B cell (primary cell): ENCODE data around the gene SCMH1. TPM values are rescaled to one million over a fixed set of nuclear protein-coding genes. Genes with fewer than 3 reads are reported as not detected.

Experiments
- ATAC-seq: fragments of 200-7000 bp; cut with Tn5 transposase; one replicate; pipeline ENCODE4 v1.10.0; 2021; ENCODE audit warnings: low read depth, mild to moderate bottlenecking, moderate number of reproducible peaks, moderate library complexity
- CTCF ChIA-PET: fragments of 350-600 bp; sonication (Branson Sonifier 250); formaldehyde crosslinking; loops from one replicate; lab custom pipeline; 2021; ENCODE audit warnings: antibody characterized with exemption, inconsistent platforms; lab: Charles Lee
- POLR2A ChIA-PET: fragments of 350-600 bp; sonication (Branson Sonifier 250); formaldehyde crosslinking; loops from one replicate; lab custom pipeline; 2021; ENCODE audit warnings: antibody characterized with exemption; lab: Charles Lee
- DNase-seq: peaks from one replicate; pipeline ENCODE4 v3.0.0; 2013
- H2AFZ ChIP-seq: 2 replicates; pipeline ENCODE4 v1.6.1; 2012; ENCODE audit warnings: mild to moderate bottlenecking, low read depth, low read length; ENCODE audit not compliant: insufficient read depth, poor library complexity, severe bottlenecking
- H3K27ac ChIP-seq, 2 donors: 1 replicate in 1 of 2; 2 replicates in 1 of 2; pipeline ENCODE4 v1.5.1; 2012 to 2013; ENCODE audit warnings: low read length in 2 of 2, mild to moderate bottlenecking in 2 of 2, moderate library complexity in 1 of 2
- H3K27me3 ChIP-seq, 4 experiments: fragments of 200-600 bp in 1 of 4; sonication (generic) in 1 of 4; replicated peaks in 1 of 4; 1 replicate in 2 of 4; 2 replicates in 2 of 4; pipeline versions ENCODE4 v1.6.1 to v1.7.0; 2013 to 2016; ENCODE audit warnings: low read length in 3 of 4, mild to moderate bottlenecking in 2 of 4, mixed read lengths in 1 of 4, moderate library complexity in 1 of 4; ENCODE audit not compliant: insufficient read depth in 4 of 4, control insufficient read depth in 3 of 4; ENCODE audit errors: control extremely low read depth in 1 of 4
- H3K36me3 ChIP-seq, 2 experiments: replicated peaks in 1 of 2; 1 replicate in 1 of 2; 2 replicates in 1 of 2; pipeline versions ENCODE4 v1.6.1 to v1.7.1; 2013; ENCODE audit warnings: low read length in 1 of 2; ENCODE audit not compliant: insufficient read depth in 2 of 2, control insufficient read depth in 1 of 2; ENCODE audit errors: control extremely low read depth in 1 of 2, extremely low read depth in 1 of 2
- H3K4me1 ChIP-seq, 2 donors: fragments of 200-600 bp in 1 of 2; sonication (generic) in 1 of 2; 1 replicate in 1 of 2; 2 replicates in 1 of 2; pipeline versions ENCODE4 v1.5.1 to v1.6.1; 2013 to 2017; ENCODE audit warnings: low read length in 2 of 2; ENCODE audit not compliant: control insufficient read depth in 2 of 2, insufficient read depth in 2 of 2
- H3K4me2 ChIP-seq: replicated peaks from 2 replicates; pipeline ENCODE3; 2012; ENCODE audit warnings: mild to moderate bottlenecking, low read depth, low read length; ENCODE audit not compliant: poor library complexity, severe bottlenecking
- H3K4me3 ChIP-seq, 5 experiments: fragments of 200-600 bp in 1 of 5; sonication (generic) in 1 of 5; 1 replicate in 3 of 5; 2 replicates in 2 of 5; pipeline versions ENCODE4 v1.5.1 to v1.7.0; 2011 to 2016; ENCODE audit warnings: low read length in 4 of 5, mild to moderate bottlenecking in 4 of 5, low read depth in 2 of 5, control low read depth in 1 of 5, moderate library complexity in 1 of 5; ENCODE audit not compliant: insufficient read depth in 1 of 5; ENCODE audit errors: control extremely low read depth in 1 of 5, extremely low read depth in 1 of 5
- H3K79me2 ChIP-seq: fragments of 200-600 bp; sonication (generic); one replicate; pipeline ENCODE4 v1.6.0; 2016; ENCODE audit warnings: low read length; ENCODE audit not compliant: control insufficient read depth, insufficient read depth
- H3K9ac ChIP-seq: fragments of 200-600 bp; sonication (generic); 2 replicates; pipeline ENCODE4 v1.6.1; 2017; ENCODE audit warnings: mild to moderate bottlenecking, low read length, moderate library complexity
- H3K9me3 ChIP-seq, 3 donors: one replicate each; pipeline versions ENCODE4 v1.6.1 to v1.7.1; 2013; ENCODE audit warnings: low read length in 2 of 3; ENCODE audit not compliant: control insufficient read depth in 2 of 3, insufficient read depth in 1 of 3; ENCODE audit errors: control extremely low read depth in 1 of 3
- H4K20me1 ChIP-seq: 2 replicates; pipeline ENCODE4 v1.6.0; 2012; ENCODE audit warnings: mild to moderate bottlenecking, low read length; ENCODE audit not compliant: insufficient read depth, control insufficient read depth, poor library complexity, severe bottlenecking
- H3K27ac Mint-ChIP-seq: one replicate; pipeline ENCODE4 v1.8.0; 2021; ENCODE audit warnings: mixed read lengths
- H3K27me3 Mint-ChIP-seq: one replicate; pipeline ENCODE4 v1.8.0; 2021; ENCODE audit warnings: mixed read lengths
- H3K4me1 Mint-ChIP-seq: one replicate; pipeline ENCODE4 v1.8.0; 2021; ENCODE audit warnings: mixed read lengths
- H3K4me3 Mint-ChIP-seq: one replicate; pipeline ENCODE4 v1.8.0; 2021; ENCODE audit warnings: mixed read lengths
- H3K9me3 Mint-ChIP-seq: one replicate; pipeline ENCODE4 v1.8.0; 2022; ENCODE audit warnings: mixed read lengths; ENCODE audit not compliant: insufficient read depth
- EZH2 ChIP-seq: IDR thresholded peaks from 2 replicates; pipeline ENCODE4 v1.6.1; 2012; ENCODE audit warnings: borderline replicate concordance, low read depth, mild to moderate bottlenecking, moderate library complexity, low read length; ENCODE audit not compliant: insufficient read depth, poor library complexity, severe bottlenecking
- WGBS: methylation state at CpG from one replicate; pipeline ENCODE4 v1.1.5; 2013; ENCODE audit warnings: missing lambda C conversion rate; ENCODE audit not compliant: insufficient coverage; 5-methylcytosine and 5-hydroxymethylcytosine counted together
- intact Hi-C: fragments of 100-400 bp; cut with micrococcal nuclease; formaldehyde crosslinking; loops from one replicate; pipeline ENCODE4 v1.10.0; 2022
- polyA minus RNA-seq: library from RNA; depleted of rRNA, polyadenylated mRNA; stranded (reverse); fragments of >200 nt; gene quantifications from 2 replicates; pipeline ENCODE4 v1.2.3, GENCODE V29; 2012
- polyA plus RNA-seq: library from polyadenylated mRNA; depleted of rRNA; stranded (reverse); fragments of >200 nt; gene quantifications from 2 replicates; pipeline ENCODE4 v1.2.3, GENCODE V29; 2012
- total RNA-seq, 2 donors: library from RNA; stranded (reverse); fragments of 120-200 nt in 1 of 2; gene quantifications; 1 replicate in 1 of 2; 2 replicates in 1 of 2; pipeline versions ENCODE4 v1.2.3 to v1.2.4, GENCODE V29; 2013 to 2022
- TF ChIP-seq, protein P1 (sequence below): fragments of 200-600 bp; IDR thresholded peaks from one replicate; pipeline ENCODE4 v1.8.0; 2022; ENCODE audit warnings: antibody characterized with exemption, mild to moderate bottlenecking

Gene SCMH1
- total RNA-seq (27.1 and 29.4 TPM in 2 replicates), polyA plus RNA-seq (23.2 and 33.3 TPM in 2 replicates), polyA minus RNA-seq (25.7 and 35.4 TPM in 2 replicates)
- 19.9 TPM for total RNA-seq (2013)

DNA sequence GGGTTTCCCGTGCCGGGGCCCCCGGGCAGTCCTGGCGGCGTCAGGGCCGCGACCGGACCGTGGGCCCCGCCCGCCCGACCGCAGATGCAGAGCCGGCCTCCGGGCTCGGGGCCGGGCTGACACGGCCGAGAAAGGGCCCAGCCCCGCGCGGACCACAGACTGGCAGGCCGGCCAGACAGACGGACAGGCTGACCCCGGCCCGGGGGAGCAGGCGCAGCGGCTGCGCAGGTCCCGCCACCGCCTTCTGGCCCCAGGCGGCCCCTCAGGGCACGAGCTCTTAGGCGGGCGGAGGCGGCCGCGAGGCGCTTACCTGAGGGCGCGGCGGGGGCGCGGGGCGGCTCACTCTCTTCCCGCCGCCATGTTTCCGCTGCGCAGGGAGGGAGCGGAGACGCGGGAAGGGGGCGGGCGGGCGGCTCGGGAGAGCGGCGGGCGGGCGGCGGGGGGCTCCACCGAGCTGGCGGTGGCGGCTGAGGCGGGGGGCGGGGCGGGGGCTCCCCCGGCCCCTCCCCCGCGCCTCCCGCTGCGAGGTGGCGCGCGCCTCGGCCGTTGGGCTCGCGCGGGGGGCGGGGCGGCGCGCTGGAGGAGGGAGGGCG lies at the start of gene SCMH1:
Gene SCMH1 (minus strand): TSS at position 558 of the 593 bp plus-strand sequence. CDS start 56,173 bp downstream, outside the sequence.
- peak; percentile 63 for ATAC-seq

DNA sequence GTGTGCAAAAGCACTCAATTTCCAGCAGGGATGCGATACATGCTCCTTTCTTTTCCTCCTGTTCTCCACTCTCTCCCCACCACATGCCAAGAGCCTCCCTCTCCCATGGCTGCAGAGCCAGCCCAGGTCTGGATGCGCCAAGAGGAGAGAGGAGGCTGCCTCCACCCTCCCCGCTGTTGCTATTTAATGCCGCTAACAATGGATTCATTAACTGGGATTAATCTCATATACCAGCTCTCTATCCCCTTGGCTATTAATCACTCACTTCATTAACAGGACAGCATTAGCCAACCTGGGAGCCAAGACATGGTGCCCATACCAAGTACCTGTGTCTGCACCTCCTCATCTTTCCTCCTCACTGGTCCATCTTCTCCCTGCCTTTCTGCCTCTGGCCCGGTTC lies 49.1 kb upstream of the SCMH1 start:
- DNase-seq = no peak
- POLR2A ChIA-PET = no interaction called here
- intact Hi-C loops = no loop called here
- H3K9ac ChIP-seq = no peak overlapping the region
- H3K9me3 ChIP-seq = no peaks in the 10 kb centered on the region
- no peaks in the 10 kb centered on the region for H3K79me2 ChIP-seq
- no peak for ATAC-seq
- no peak overlapping the region for H3K27ac ChIP-seq
- Mint-ChIP-seq H3K27me3 (peaks cover 44% of the 10 kb centered on the region), H3K9me3 (no peaks in the 10 kb centered on the region), H3K4me1 (no peaks in the 10 kb centered on the region), H3K27ac (no peak overlapping the region), H3K4me3 (no peak overlapping the region)
- no peak overlapping the region for H3K4me3 ChIP-seq
- H4K20me1 ChIP-seq = no peaks in the 10 kb centered on the region
- H2AFZ ChIP-seq = no peak overlapping the region
- no peak overlapping the region for H3K4me2 ChIP-seq
- H3K4me1 ChIP-seq = no peaks in the 10 kb centered on the region
- WGBS = 100% methylated on average over 3 of the region's 5 CpGs
- peaks cover 0 to 7% (median 3%) of the 10 kb centered on the region in 4 experiments for H3K27me3 ChIP-seq
- no peak for TF ChIP-seq EZH2
- TF ChIP-seq, protein P1, sequence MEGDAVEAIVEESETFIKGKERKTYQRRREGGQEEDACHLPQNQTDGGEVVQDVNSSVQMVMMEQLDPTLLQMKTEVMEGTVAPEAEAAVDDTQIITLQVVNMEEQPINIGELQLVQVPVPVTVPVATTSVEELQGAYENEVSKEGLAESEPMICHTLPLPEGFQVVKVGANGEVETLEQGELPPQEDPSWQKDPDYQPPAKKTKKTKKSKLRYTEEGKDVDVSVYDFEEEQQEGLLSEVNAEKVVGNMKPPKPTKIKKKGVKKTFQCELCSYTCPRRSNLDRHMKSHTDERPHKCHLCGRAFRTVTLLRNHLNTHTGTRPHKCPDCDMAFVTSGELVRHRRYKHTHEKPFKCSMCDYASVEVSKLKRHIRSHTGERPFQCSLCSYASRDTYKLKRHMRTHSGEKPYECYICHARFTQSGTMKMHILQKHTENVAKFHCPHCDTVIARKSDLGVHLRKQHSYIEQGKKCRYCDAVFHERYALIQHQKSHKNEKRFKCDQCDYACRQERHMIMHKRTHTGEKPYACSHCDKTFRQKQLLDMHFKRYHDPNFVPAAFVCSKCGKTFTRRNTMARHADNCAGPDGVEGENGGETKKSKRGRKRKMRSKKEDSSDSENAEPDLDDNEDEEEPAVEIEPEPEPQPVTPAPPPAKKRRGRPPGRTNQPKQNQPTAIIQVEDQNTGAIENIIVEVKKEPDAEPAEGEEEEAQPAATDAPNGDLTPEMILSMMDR = no peak
- H3K36me3 ChIP-seq = no peaks in the 10 kb centered on the region
- CTCF ChIA-PET = no interaction called here

More for the DNA sequence above, at the start of gene SCMH1:
- H3K9me3 ChIP-seq = no peaks in the 10 kb centered on the region
- H4K20me1 ChIP-seq = no peaks in the 10 kb centered on the region
- TF ChIP-seq, protein P1 = no peak
- no peak for TF ChIP-seq EZH2
- peak within 1 kb of the TSS; percentile 28 to 79 (median 62) for H3K4me3 ChIP-seq
- peak within 1 kb of the TSS; percentile 85 for H3K27ac Mint-ChIP-seq
- no peaks in the 10 kb centered on the region for H3K79me2 ChIP-seq
- peak; percentile 71 for DNase-seq
- H2AFZ ChIP-seq = peak within 1 kb of the TSS; percentile 88
- no peaks in the 10 kb centered on the region for H3K36me3 ChIP-seq
- CTCF ChIA-PET = interaction anchor here (1.6 kb wide), 1 partner anchor 11 kb away, joined by 5 read pairs; no protein-coding TSS in a partner anchor
- intact Hi-C loops = loop anchor here (5.0 kb wide), 1 partner anchor 120 kb away; the partner anchor contains the start of gene FOXO6
- peak within 1 kb of the TSS; percentile 71 for H3K9ac ChIP-seq
- POLR2A ChIA-PET = no interaction called here
- peaks cover 19% of the 10 kb centered on the region for H3K4me1 Mint-ChIP-seq
- WGBS = under 1% methylated on average over 85 of the region's 85 CpGs
- H3K4me2 ChIP-seq = peak within 1 kb of the TSS; percentile 92
- H3K27me3 Mint-ChIP-seq = no peaks in the 10 kb centered on the region
- no peaks in the 10 kb centered on the region for H3K9me3 Mint-ChIP-seq
- H3K27me3 ChIP-seq = no peaks in the 10 kb centered on the region
- peak within 1 kb of the TSS; percentile 65 to 67 for H3K27ac ChIP-seq
- H3K4me3 Mint-ChIP-seq = peak within 1 kb of the TSS; percentile 88
- H3K4me1 ChIP-seq = peaks cover 11 to 16% of the 10 kb centered on the region in 2 donors
